Lower leg skin (tissue), 3 donors: ENCODE results near the gene PKP1.

Experiments
- CTCF ChIP-seq, 3 donors: fragments of 450-650 bp; IDR thresholded peaks; one replicate each; pipeline ENCODE4 v1.5.1; 2016; ENCODE audit warnings: antibody characterized with exemption in 3 of 3, mild to moderate bottlenecking in 3 of 3, moderate library complexity in 2 of 3
- POLR2A ChIP-seq, 2 donors: fragments of 450-650 bp; IDR thresholded peaks; one replicate each; pipeline ENCODE4 v1.6.1; 2016 to 2017; ENCODE audit warnings: antibody characterized with exemption in 2 of 2, mild to moderate bottlenecking in 1 of 2, moderate library complexity in 1 of 2

- no peak for TF ChIP-seq POLR2A (IDR thresholded peaks at IDR 0.05)
- TF ChIP-seq CTCF (IDR thresholded peaks at IDR 0.05) = no peak
Measured at GRCh38 chr1:201266276-201266675, 17.0 kb upstream of the PKP1 start.
